GM12878 (cell line): Measurements from ENCODE around the gene UBE2F. TPM values are rescaled to one million over a fixed set of nuclear protein-coding genes. Genes with fewer than 3 reads are reported as not detected.

Source experiments
- ATAC-seq: fragments of 200-7000 bp; cut with Tn5 transposase; 3 replicates; pipeline ENCODE4 v1.9.1; 2020; ENCODE audit warnings: mild to moderate bottlenecking, moderate library complexity
- BruUV-seq: library from RNA; stranded (reverse); fragments of 400-500 nt; replicated peaks from 2 replicates; lab custom pipeline; 2021; lab: Mats Ljungman, UMichigan
- CTCF ChIA-PET: fragments of 300-600 bp; sonication (Branson Sonifier 250); formaldehyde crosslinking; extraction: SDS; loops from one replicate; lab custom pipeline; 2021; ENCODE audit warnings: inconsistent platforms; lab: Yijun Ruan, JAX
- POLR2A ChIA-PET: fragments of 350-600 bp; formaldehyde crosslinking; extraction: SDS; loops from one replicate; lab custom pipeline; 2021; ENCODE audit warnings: inconsistent platforms; lab: Charles Lee
- RAD21 ChIA-PET: fragments of 300-600 bp; sonication (Branson Sonifier 250); formaldehyde crosslinking; loops from one replicate; lab custom pipeline; 2023; ENCODE audit warnings: antibody characterized with exemption; ENCODE audit not compliant: unreplicated experiment; lab: Charles Lee
- SMC1A ChIA-PET: fragments of 300-600 bp; sonication (Branson Sonifier 250); formaldehyde crosslinking; loops from one replicate; lab custom pipeline; 2023; ENCODE audit not compliant: unreplicated experiment, uncharacterized antibody; lab: Charles Lee
- DNase-seq: peaks from one replicate; pipeline ENCODE4 v3.0.0-alpha.2; 2011; ENCODE audit warnings: low read depth, low spot score
- FAIRE-seq: peaks from 3 replicates; lab custom pipeline; 2011; peaks lifted over from hg19 to GRCh38; lab: Jason Lieb, UNC
- H2AFZ ChIP-seq: 2 replicates; pipeline ENCODE4 v1.6.0; 2011; ENCODE audit warnings: low read depth, low read length, control low read depth; ENCODE audit not compliant: control insufficient read depth
- H3K27ac ChIP-seq: 2 replicates; pipeline ENCODE4 v1.5.1; 2011; ENCODE audit warnings: control low read depth; ENCODE audit not compliant: control insufficient read depth, insufficient read depth
- H3K27me3 ChIP-seq, 2 experiments: replicated peaks in 1 of 2; 2 replicates each; pipeline versions ENCODE4 v1.6.0 to v1.6.1; 2011; ENCODE audit warnings: low read length in 1 of 2; ENCODE audit not compliant: control insufficient read depth in 2 of 2, insufficient read depth in 2 of 2
- H3K36me3 ChIP-seq, 2 experiments: 2 replicates each; pipeline ENCODE4 v1.5.1; 2011; ENCODE audit warnings: low read length in 1 of 2; ENCODE audit not compliant: control insufficient read depth in 2 of 2, insufficient read depth in 2 of 2
- H3K4me1 ChIP-seq: 2 replicates; pipeline ENCODE4 v1.6.1; 2011; ENCODE audit warnings: mild to moderate bottlenecking, low read length, moderate library complexity, mixed read lengths; ENCODE audit not compliant: control insufficient read depth, insufficient read depth
- H3K4me2 ChIP-seq: 2 replicates; pipeline ENCODE4 v1.6.0; 2011; ENCODE audit warnings: control low read depth; ENCODE audit not compliant: control insufficient read depth, insufficient read depth
- H3K4me3 ChIP-seq: fragments of 200-600 bp; sonication (generic); 2 replicates; pipeline ENCODE4 v1.5.1; 2016
- H3K79me2 ChIP-seq: 2 replicates; pipeline ENCODE4 v1.6.0; 2011; ENCODE audit warnings: low read length; ENCODE audit not compliant: control insufficient read depth, insufficient read depth
- H3K9ac ChIP-seq: 2 replicates; pipeline ENCODE4 v1.8.0; 2011; ENCODE audit warnings: low read length, control low read depth, mixed read lengths; ENCODE audit not compliant: control insufficient read depth, insufficient read depth
- H3K9me3 ChIP-seq: replicated peaks from 3 replicates; pipeline ENCODE4 v1.5.1; 2011; ENCODE audit warnings: mild to moderate bottlenecking, low read length; ENCODE audit not compliant: control insufficient read depth, insufficient read depth
- H4K20me1 ChIP-seq: 2 replicates; pipeline ENCODE4 v1.6.0; 2011; ENCODE audit not compliant: control insufficient read depth, insufficient read depth
- BRCA1 ChIP-seq: IDR thresholded peaks from 2 replicates; pipeline ENCODE4 v1.6.1; 2011; ENCODE audit warnings: low read depth, low read length, improper control_type of control experiment
- E2F8 ChIP-seq: fragments of 450-650 bp; IDR thresholded peaks from 2 replicates; pipeline ENCODE4 v1.6.1; 2018; ENCODE audit warnings: mild to moderate bottlenecking, low read depth, moderate library complexity; ENCODE audit not compliant: partially characterized antibody
- ETV6 ChIP-seq, 2 experiments: fragments of 450-650 bp in 1 of 2; IDR thresholded peaks in 1 of 2; conservative IDR thresholded peaks in 1 of 2; 2 replicates each; pipeline ENCODE4 v1.6.1; 2014; ENCODE audit warnings: antibody characterized with exemption in 1 of 2, borderline replicate concordance in 1 of 2, low read depth in 1 of 2, mild to moderate bottlenecking in 1 of 2, moderate library complexity in 1 of 2
- IRF3 ChIP-seq: fragments of 450-650 bp; IDR thresholded peaks from 2 replicates; pipeline ENCODE4 v1.6.1; 2014; ENCODE audit warnings: mild to moderate bottlenecking
- NFYB ChIP-seq: IDR thresholded peaks from 2 replicates; pipeline ENCODE4 v1.6.1; 2011; ENCODE audit warnings: low read depth, mild to moderate bottlenecking, low read length, improper control_type of control experiment, moderate library complexity; ENCODE audit not compliant: insufficient read depth
- NKRF ChIP-seq: fragments of 450-650 bp; conservative IDR thresholded peaks from 2 replicates; pipeline ENCODE4 v1.6.1; 2017; ENCODE audit warnings: mild to moderate bottlenecking, moderate library complexity
- PAX5 ChIP-seq: IDR thresholded peaks from 2 replicates; pipeline ENCODE4 v1.6.1; 2011; ENCODE audit warnings: low read depth, low read length, borderline replicate concordance
- PBX3 ChIP-seq: IDR thresholded peaks from 2 replicates; pipeline ENCODE4 v1.6.1; 2011; ENCODE audit warnings: mild to moderate bottlenecking, low read depth, low read length, moderate library complexity; ENCODE audit not compliant: insufficient replicate concordance
- WGBS: methylation state at CpG from one replicate; pipeline ENCODE4 v1.1.6; 2016; ENCODE audit warnings: low lambda C conversion rate; ENCODE audit not compliant: insufficient replicate concordance, insufficient coverage; ENCODE audit errors: missing lambda C conversion rate; 5-methylcytosine and 5-hydroxymethylcytosine counted together
- in situ Hi-C: fragments of 300-500 bp; cut with MboI; formaldehyde crosslinking; loops from 9 replicates; pipeline ENCODE4 v1.14.3; 2018; ENCODE audit warnings: mixed read lengths
- intact Hi-C: fragments of 100-400 bp; cut with micrococcal nuclease; formaldehyde crosslinking; loops from one replicate; pipeline ENCODE4 v1.14.2; 2022; ENCODE audit not compliant: unreplicated experiment
- polyA plus RNA-seq, 11 experiments: library from polyadenylated mRNA; depleted of rRNA in 4 of 11; unstranded in 6 of 11; stranded (reverse) in 5 of 11; fragments of >200 nt; fragmentation: Nextera tagmentation in 4 of 11; fragmentation: Illumina TruSeq in 1 of 11; extraction: Ambion mirVana in 4 of 11; extraction: Trizol in 1 of 11; gene quantifications; 1 replicate in 1 of 11; 2 replicates in 10 of 11; pipeline versions ENCODE4 v1.2.1 to v1.2.3, GENCODE V29; 2011 to 2016; ENCODE audit warnings: inconsistent platforms in 2 of 11, missing spikeins in 2 of 11, low read depth in 1 of 11
- total RNA-seq, 4 experiments: library from RNA; depleted of rRNA in 3 of 4; stranded (reverse); fragments of >200 nt in 3 of 4; fragmentation: Illumina TruSeq in 1 of 4; extraction: Trizol in 1 of 4; gene quantifications; 2 replicates each; pipeline versions ENCODE4 v1.2.1 to v1.2.3, GENCODE V29; 2013 to 2021

UBE2F gene
- total and polyA plus RNA-seq, 10 of the 15 experiments (the other 5 are each of a cell fraction or from before 2014, with no cell fraction given) = 12.3 to 64.4 (median 31.5) TPM

- no peak for TF ChIP-seq PBX3
- TF ChIP-seq, all 136 proteins: peak for 0
Observed at GRCh38 chr2:238082151-238082550, 115.3 kb downstream of the UBE2F start (continued).

GRCh38 chr2:238082827-238083226 lies 116.0 kb downstream of the UBE2F start:
- H3K4me1 ChIP-seq = no peaks in the 10 kb centered on the region
- no peak for ATAC-seq
- H3K9ac ChIP-seq = no peak overlapping the region
- intact Hi-C loops (no loop called here), in situ Hi-C loops (no loop called here)
- H4K20me1 ChIP-seq = no peaks in the 10 kb centered on the region
- 82% methylated on average over 7 of the region's 7 CpGs for WGBS
- H3K4me2 ChIP-seq = no peak overlapping the region
- no peaks in the 10 kb centered on the region for H3K79me2 ChIP-seq
- H3K9me3 ChIP-seq = no peaks in the 10 kb centered on the region
- CTCF ChIA-PET = no interaction called here
- no peak overlapping the region for H2AFZ ChIP-seq
- RAD21 ChIA-PET = no interaction called here
- SMC1A ChIA-PET = interaction anchor here (0.8 kb wide), 1 partner anchor 26 kb away, joined by 3 read pairs; no protein-coding TSS in a partner anchor
- H3K36me3 ChIP-seq = peaks cover 18 to 25% of the 10 kb centered on the region in 2 experiments
- no peak for FAIRE-seq
- H3K4me3 ChIP-seq = no peak overlapping the region
- no peaks in the 10 kb centered on the region for H3K27me3 ChIP-seq
- TF ChIP-seq NKRF = no peak
- TF ChIP-seq ETV6 (conservative IDR thresholded peaks at IDR 0.05 in 1 of 2, IDR thresholded peaks at IDR 0.05 in 1 of 2; ENCODE audit: borderline replicate concordance in 1 of 2, low read depth in 1 of 2) = no peak
- no peak for TF ChIP-seq IRF3
- no peak for TF ChIP-seq E2F8
- no peak for TF ChIP-seq BRCA1
- TF ChIP-seq PAX5 = no peak
- TF ChIP-seq PBX3 = no peak
- no peak for TF ChIP-seq NFYB
- H3K27ac ChIP-seq = no peak overlapping the region
- no TSS peak for BruUV-seq
- DNase-seq = no peak
- POLR2A ChIA-PET = no interaction called here
